Right ventricle myocardium inferior (tissue), 1 donor: ENCODE results near the gene OR2F1. TPM values are rescaled to one million over a fixed set of nuclear protein-coding genes. Genes with fewer than 3 reads are reported as not detected.

Source experiments
- ATAC-seq: fragments of 200-7000 bp; cut with Tn5 transposase; one replicate; pipeline ENCODE4 v1.9.1; 2020; ENCODE audit warnings: mild to moderate bottlenecking, moderate library complexity
- DNase-seq: peaks from one replicate; pipeline ENCODE4 v3.0.0; 2021; ENCODE audit errors: missing footprints
- intact Hi-C: fragments of 100-400 bp; cut with DNase I; formaldehyde crosslinking; loops from one replicate; pipeline ENCODE4 v1.11.0; 2022
- total RNA-seq: library from RNA; stranded (reverse); fragmentation: NEBNext Ultra II Directional; extraction: Animal tissue kit (Norgen Biotek cat#: 25700); gene quantifications from one replicate; pipeline ENCODE4 v1.2.1, GENCODE V29; 2021
- donor health status: DM: no; HTN: yes; CAD: no; lungs with severe emphysema.

Gene OR2F1
- total RNA-seq, 1 donor from 2014 or later: not detected

- intact Hi-C loops: no loop called here
- ATAC-seq (no peak), DNase-seq (no peak)
Observed at GRCh38 chr7:143945423-143945822, 9.2 kb upstream of the OR2F1 start.

- DNase-seq (no peak), ATAC-seq (no peak)
- intact Hi-C loops: no loop called here
Observed at GRCh38 chr7:143947111-143947510, 7.5 kb upstream of the OR2F1 start.

DNA sequence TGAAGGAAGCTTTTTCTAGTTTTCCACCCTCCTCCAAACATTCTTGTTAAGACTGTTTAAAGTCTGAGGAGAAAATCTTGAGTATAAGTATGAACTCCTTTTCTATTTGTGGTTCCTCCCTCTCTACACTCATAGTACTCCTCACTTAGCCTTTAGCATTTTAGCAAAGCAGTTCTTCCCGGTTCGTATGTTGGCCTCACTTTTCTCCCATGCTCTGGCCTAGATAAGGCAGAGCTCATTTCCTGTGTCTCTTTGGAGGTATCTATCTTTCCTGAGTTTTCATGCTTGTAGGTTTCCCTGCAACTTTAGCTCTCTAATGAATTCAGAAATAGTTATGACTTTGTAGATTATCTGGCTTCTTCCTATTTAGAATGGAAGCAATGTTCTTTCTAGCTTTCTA, 5.9 kb upstream of the OR2F1 start:
- intact Hi-C loops: no loop called here
- no peak for DNase-seq
- ATAC-seq: no peak

- DNase-seq (no peak), ATAC-seq (no peak)
- intact Hi-C loops: no loop called here
Observed at GRCh38 chr7:143953421-143953820, 1.2 kb upstream of the OR2F1 start.

DNA sequence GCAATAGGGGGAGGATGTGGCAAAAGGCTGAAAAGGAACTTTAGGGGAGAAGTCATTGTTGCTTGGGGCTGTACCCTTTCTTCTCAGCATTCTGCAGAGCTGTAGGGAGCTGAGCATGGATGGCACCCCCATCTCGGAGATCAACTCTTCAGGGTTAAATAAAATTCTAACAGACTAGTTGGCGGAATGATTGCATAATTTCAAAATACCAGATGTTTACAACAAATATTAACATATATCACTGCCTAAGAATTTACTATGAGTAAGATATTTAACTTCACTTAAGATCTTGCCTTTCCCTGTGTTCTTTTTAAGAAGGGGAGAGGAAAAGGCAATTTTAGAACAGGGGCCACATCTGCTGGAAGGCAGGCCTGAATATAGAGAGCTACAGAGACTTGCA, 509 bp upstream of the OR2F1 start:
- DNase-seq (no peak), ATAC-seq (no peak)
- intact Hi-C loops: no loop called here

DNA sequence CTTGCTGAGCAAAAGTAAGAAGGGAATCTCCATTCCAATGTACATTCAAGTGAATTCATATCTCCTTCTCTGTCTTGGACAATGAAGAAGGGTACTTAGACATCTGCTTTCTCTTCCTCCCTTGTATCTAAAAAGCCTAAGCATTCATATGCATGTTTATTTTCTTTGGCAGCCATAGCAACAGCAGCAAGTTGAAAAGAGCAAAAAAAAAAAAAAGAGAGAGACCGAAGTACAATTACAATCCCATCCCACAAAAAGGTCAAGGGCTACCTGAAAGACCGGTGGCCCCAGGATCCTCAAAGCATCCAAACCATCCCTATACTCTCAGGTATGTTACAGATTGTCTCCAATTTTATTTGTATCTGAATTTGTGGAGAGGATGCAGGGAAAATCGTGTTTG, 4.1 kb downstream of the OR2F1 start:
- DNase-seq: no peak
- intact Hi-C loops: no loop called here
- no peak for ATAC-seq

- no peak for DNase-seq
- intact Hi-C loops: no loop called here
- no peak for ATAC-seq
Observed at GRCh38 chr7:143960813-143961610, 6.4 kb downstream of the OR2F1 start.

GRCh38 chr7:143965280-143965679, 10.6 kb downstream of the OR2F1 start:
- DNase-seq: no peak
- no peak for ATAC-seq
- intact Hi-C loops: no loop called here

DNA sequence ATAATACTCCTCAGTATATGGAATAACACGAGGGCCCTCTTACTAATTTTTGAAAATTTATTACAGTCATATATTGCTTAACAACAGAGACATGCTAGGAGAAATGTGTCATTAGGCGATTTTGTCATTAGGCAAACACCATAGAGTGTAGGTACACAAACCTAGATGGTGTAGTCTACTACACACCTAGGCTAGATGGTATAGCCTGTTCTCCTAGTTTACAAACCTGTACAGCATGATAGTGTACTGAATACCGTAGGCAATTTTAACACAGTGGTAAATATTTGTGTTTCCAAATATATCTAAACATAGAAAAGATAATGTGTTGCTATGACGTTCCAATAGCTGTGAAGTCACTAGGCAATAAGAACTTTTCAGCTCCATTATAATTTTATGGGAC, 12.8 kb downstream of the OR2F1 start:
- intact Hi-C loops: no loop called here
- ATAC-seq (no peak), DNase-seq (no peak)

- DNase-seq: no peak
- intact Hi-C loops: no loop called here
- no peak for ATAC-seq
Observed at GRCh38 chr7:143973870-143974416, 19.3 kb downstream of the OR2F1 start.

DNA sequence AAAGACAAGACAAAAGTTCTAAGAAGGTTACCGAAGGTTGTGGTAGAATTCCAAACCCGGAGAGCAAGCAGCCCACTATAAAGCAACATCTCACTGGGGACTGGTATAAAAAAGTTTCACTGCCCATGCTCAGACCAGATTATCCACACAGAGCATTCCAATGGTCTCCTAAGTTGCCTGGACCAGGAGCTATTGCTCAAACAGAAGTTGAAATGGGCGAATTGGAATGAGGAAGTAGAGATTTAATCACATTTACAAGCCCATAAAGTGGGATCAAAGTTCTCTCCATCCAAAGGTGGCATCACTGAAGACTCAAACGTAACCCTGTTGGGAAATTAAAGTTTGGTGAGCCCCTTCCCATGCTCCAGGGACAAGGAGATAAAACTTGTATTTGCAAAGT, 19.8 kb downstream of the OR2F1 start:
- DNase-seq (no peak), ATAC-seq (no peak)
- intact Hi-C loops: no loop called here

DNA sequence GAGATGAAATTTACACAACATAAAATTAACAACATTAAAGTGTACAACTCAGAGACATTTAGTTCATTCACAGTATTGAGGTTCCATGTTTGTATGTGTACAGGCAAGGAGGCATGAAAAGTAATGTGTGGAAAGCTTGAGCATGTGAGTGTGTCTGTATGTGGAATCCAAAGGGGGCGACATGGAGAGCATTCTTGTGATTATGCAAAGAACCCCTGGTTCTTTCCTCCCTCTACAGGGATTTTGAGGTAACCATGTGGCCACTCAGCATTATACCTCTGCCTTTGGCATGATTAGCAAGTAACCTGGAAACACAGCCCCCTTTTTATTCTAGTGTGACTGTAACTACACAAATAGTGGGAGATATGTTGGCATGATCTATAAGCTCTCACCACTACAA, 21.0 kb downstream of the OR2F1 start:
- ATAC-seq (no peak), DNase-seq (no peak)
- intact Hi-C loops: no loop called here

GRCh38 chr7:143978585-143978984, 23.9 kb downstream of the OR2F1 start:
- ATAC-seq (no peak), DNase-seq (no peak)
- intact Hi-C loops: no loop called here

DNA sequence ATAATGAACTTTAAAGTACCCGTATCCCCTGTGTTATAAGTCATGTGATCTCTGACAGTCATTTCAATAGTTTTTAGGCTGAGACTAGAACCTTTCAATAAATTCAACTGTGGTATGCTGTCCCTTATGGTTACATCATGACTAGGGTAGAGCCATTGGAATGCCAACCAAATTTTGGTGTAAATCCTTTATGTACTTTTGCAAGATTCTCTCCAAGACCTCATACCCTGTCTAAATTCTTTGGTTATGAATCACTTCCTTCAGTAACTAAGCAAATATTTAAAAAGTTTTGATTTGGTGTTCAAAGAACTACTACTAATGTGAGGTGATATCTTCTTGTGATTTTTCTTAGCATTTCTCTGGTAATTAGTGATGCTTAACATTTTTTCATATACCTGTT, 24.7 kb downstream of the OR2F1 start:
- intact Hi-C loops: no loop called here

DNA sequence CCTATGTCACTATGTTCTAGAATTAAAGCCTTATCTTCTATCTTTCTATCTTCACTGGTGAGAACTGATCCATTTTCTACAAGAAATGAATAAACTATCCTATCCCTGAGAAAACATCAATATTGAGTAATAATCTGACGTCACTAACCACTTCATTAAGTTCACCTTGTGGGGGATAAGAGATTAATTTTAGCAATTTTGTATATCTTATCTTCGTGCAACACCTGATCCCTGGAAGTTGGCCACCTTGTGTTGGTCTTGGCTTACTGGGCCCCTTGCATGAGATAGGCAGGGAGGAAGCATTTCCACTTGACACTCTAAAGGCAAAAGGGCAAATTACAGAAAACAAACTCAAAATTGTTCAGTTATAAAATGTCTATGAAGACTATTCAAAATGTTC, 25.4 kb downstream of the OR2F1 start:
- DNase-seq (no peak), ATAC-seq (no peak)
- intact Hi-C loops: no loop called here

More for the DNA sequence above, 24.7 kb downstream of the OR2F1 start:
- no peak for ATAC-seq
- no peak for DNase-seq

- DNase-seq (no peak), ATAC-seq (no peak)
- intact Hi-C loops: no loop called here
Observed at GRCh38 chr7:143980746-143981510, 26.3 kb downstream of the OR2F1 start.

DNA sequence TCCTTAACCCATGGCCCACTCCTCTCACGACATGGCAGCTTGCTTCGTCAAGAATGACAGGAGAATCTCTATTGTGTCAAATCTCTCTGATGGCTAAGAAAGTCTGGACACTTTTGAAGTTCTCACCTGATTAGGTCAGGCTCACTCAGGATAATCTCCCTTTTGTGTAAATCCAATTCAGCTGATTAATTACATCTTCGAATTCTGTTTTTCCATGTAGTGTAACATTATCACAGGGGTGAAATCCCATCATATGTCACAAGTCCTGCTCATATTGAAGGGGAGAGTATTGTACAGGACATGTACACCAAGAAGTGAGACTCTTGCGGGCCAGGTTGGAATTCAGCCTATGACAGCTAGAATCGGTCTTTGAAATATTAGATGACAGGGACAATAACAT, 29.3 kb downstream of the OR2F1 start:
- intact Hi-C loops: no loop called here
- no peak for ATAC-seq
- no peak for DNase-seq

GRCh38 chr7:143987513-143987912, 32.9 kb downstream of the OR2F1 start:
- intact Hi-C loops: no loop called here
- DNase-seq (no peak), ATAC-seq (no peak)

DNA sequence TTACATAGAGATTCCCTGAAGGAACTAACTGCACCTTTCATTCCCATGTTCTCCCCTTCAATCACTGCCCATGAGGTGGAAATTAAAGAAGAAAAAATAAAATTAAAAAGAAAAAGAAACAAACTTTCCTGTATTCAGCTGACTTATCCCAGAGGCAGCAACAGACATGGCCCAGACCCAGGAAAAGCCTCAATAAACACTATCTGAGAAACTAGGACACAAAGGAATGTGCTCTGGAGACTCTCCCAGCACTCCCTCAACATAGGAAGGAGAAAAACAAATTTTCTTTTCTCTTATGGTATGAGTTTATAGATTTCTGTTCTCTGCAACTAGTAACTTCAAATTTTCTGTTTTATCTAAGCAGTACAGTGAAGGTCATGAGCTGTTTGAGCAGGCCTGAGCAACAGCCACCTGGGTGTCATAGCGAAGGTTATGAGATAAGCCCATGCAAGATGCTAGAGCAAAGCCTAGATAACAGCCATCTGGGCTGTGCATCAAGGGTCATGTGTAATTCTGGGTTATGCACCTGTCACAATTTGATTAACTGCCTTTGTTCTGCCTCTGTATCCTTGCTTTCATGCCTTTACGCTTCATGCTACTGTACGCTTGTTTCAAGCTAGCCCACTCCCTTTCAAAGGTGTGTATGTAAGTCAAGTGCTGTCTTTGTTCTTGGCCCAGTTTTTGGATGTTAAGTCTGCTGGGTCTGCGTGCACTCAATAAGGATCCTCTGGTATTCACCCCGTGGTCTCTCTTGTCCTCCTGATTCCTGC, 34.5 kb downstream of the OR2F1 start:
- DNase-seq (no peak), ATAC-seq (no peak)
- intact Hi-C loops: no loop called here
